Karpas-422 (cell line): ENCODE measurements around the gene DND1. TPM values are rescaled to one million over a fixed set of nuclear protein-coding genes. Genes with fewer than 3 reads are reported as not detected.
"Not testable (repeated sequence)": the region's sequence is repeated elsewhere in the genome, so short reads cannot be mapped to it uniquely, and the experiment has no call there.

Experiments used
- DNase-seq: peaks from one replicate; pipeline ENCODE4 v3.0.0-alpha.2; 2015
- H2AFZ ChIP-seq: fragments of 200-600 bp; sonication (generic); 2 replicates; pipeline ENCODE4 v1.6.1; 2014; ENCODE audit warnings: antibody characterized with exemption, low read length, mixed read lengths
- H3K27ac ChIP-seq: fragments of 200-600 bp; sonication (generic); 2 replicates; pipeline ENCODE4 v1.5.1; 2014; ENCODE audit warnings: mild to moderate bottlenecking, low read length, moderate library complexity
- H3K27me3 ChIP-seq: fragments of 200-600 bp; sonication (generic); 2 replicates; pipeline ENCODE4 v1.6.1; 2014; ENCODE audit warnings: low read length, mixed read lengths
- H3K36me3 ChIP-seq: fragments of 200-600 bp; sonication (generic); 2 replicates; pipeline ENCODE4 v1.6.1; 2014; ENCODE audit warnings: low read length, mixed read lengths; ENCODE audit not compliant: insufficient read depth
- H3K4me1 ChIP-seq: fragments of 200-600 bp; sonication (generic); 2 replicates; pipeline ENCODE4 v1.6.1; 2014; ENCODE audit warnings: mild to moderate bottlenecking, low read length, mixed read lengths
- H3K4me2 ChIP-seq: fragments of 200-600 bp; sonication (generic); 2 replicates; pipeline ENCODE4 v1.6.1; 2014; ENCODE audit warnings: low read length, low read depth, mild to moderate bottlenecking; ENCODE audit not compliant: poor library complexity, severe bottlenecking
- H3K4me3 ChIP-seq: fragments of 200-600 bp; sonication (generic); 2 replicates; pipeline ENCODE4 v1.5.1; 2014; ENCODE audit warnings: mild to moderate bottlenecking, antibody characterized with exemption, low read length, mixed read lengths
- H3K79me2 ChIP-seq: fragments of 200-600 bp; sonication (generic); 2 replicates; pipeline ENCODE4 v1.6.1; 2014; ENCODE audit warnings: mild to moderate bottlenecking, low read length, mixed read lengths
- H3K9ac ChIP-seq: fragments of 200-600 bp; sonication (generic); 2 replicates; pipeline ENCODE4 v1.6.0; 2014; ENCODE audit warnings: low read length
- H3K9me2 ChIP-seq: fragments of 200-600 bp; sonication (generic), shearing (Covaris generic); replicated peaks from 2 replicates; pipeline ENCODE4 v1.6.0; 2014; ENCODE audit warnings: mild to moderate bottlenecking, low read length, moderate library complexity; ENCODE audit not compliant: insufficient read depth
- H3K9me3 ChIP-seq: fragments of 300-700, 200-600 bp; sonication (generic); 2 replicates; pipeline ENCODE4 v1.6.1; 2014; ENCODE audit warnings: low read length, mixed read lengths
- H4K20me1 ChIP-seq: fragments of 200-600 bp; sonication (generic); 2 replicates; pipeline ENCODE4 v1.6.1; 2014; ENCODE audit warnings: mild to moderate bottlenecking, antibody characterized with exemption, low read length, low read depth; ENCODE audit not compliant: insufficient read depth
- total RNA-seq: library from RNA; depleted of rRNA; stranded (reverse); fragments of >200 nt; shearing (Covaris generic); gene quantifications from 2 replicates; pipeline ENCODE4 v1.2.3, GENCODE V29; 2014; ENCODE audit warnings: low replicate concordance

Gene DND1
- total RNA-seq, 1 experiment from 2014 or later = 0.71 TPM

GRCh38 chr5:140678993-140679392 lies 5.6 kb upstream of the DND1 start:
- Histone ChIP-seq H3K9ac (no peak overlapping the region), H3K79me2 (no peaks in the 10 kb centered on the region)
- no peak for DNase-seq

GRCh38 chr5:140677947-140678346 lies 4.6 kb upstream of the DND1 start:
- DNase-seq = no peak
- no peaks in the 10 kb centered on the region for H3K27me3 ChIP-seq
- no peak overlapping the region for H3K4me3 ChIP-seq
- no peaks in the 10 kb centered on the region for H3K9me3 ChIP-seq
- no peaks in the 10 kb centered on the region for H3K4me1 ChIP-seq
- H2AFZ ChIP-seq = no peak overlapping the region
- peaks cover 17% of the 10 kb centered on the region for H3K36me3 ChIP-seq
- no peak overlapping the region for H3K4me2 ChIP-seq
- H3K9ac ChIP-seq = no peak overlapping the region
- no peaks in the 10 kb centered on the region for H3K9me2 ChIP-seq
- H4K20me1 ChIP-seq = no peaks in the 10 kb centered on the region
- no peak overlapping the region for H3K27ac ChIP-seq
- H3K79me2 ChIP-seq = no peaks in the 10 kb centered on the region

More at GRCh38 chr5:140678993-140679392, 5.6 kb upstream of the DND1 start:
- Histone ChIP-seq H3K4me1 (no peaks in the 10 kb centered on the region), H3K4me2 (no peak overlapping the region), H3K27me3 (no peaks in the 10 kb centered on the region), H3K9me2 (no peaks in the 10 kb centered on the region), H3K27ac (no peak overlapping the region), H2AFZ (no peak overlapping the region), H4K20me1 (no peaks in the 10 kb centered on the region), H3K36me3 (peaks cover 20% of the 10 kb centered on the region), H3K9me3 (no peaks in the 10 kb centered on the region), H3K4me3 (no peak overlapping the region)

GRCh38 chr5:140674629-140675028 lies 1.3 kb upstream of the DND1 start:
- no peak overlapping the region for H2AFZ ChIP-seq
- no peaks in the 10 kb centered on the region for H3K4me1 ChIP-seq
- no peaks in the 10 kb centered on the region for H3K27me3 ChIP-seq
- no peaks in the 10 kb centered on the region for H3K9me2 ChIP-seq
- H3K4me3 ChIP-seq = no peak overlapping the region
- no peak overlapping the region for H3K9ac ChIP-seq
- no peak overlapping the region for H3K27ac ChIP-seq
- H3K4me2 ChIP-seq = no peak overlapping the region
- peaks cover 3% of the 10 kb centered on the region; the same call in 1 of the 2 replicates for H3K79me2 ChIP-seq
- no peaks in the 10 kb centered on the region for H4K20me1 ChIP-seq
- no peak for DNase-seq
- H3K36me3 ChIP-seq = peaks cover 20% of the 10 kb centered on the region
- no peaks in the 10 kb centered on the region for H3K9me3 ChIP-seq

- Histone ChIP-seq H3K79me2 (peaks cover 3% of the 10 kb centered on the region; the same call in 1 of the 2 replicates), H2AFZ (no peak overlapping the region), H4K20me1 (no peaks in the 10 kb centered on the region), H3K27me3 (no peaks in the 10 kb centered on the region), H3K4me2 (no peak overlapping the region), H3K9me2 (no peaks in the 10 kb centered on the region), H3K9me3 (no peaks in the 10 kb centered on the region), H3K9ac (no peak overlapping the region), H3K27ac (no peak overlapping the region), H3K4me1 (no peaks in the 10 kb centered on the region), H3K36me3 (peaks cover 24% of the 10 kb centered on the region), H3K4me3 (no peak overlapping the region)
- DNase-seq = no peak
Measured at GRCh38 chr5:140674211-140674610, 835 bp upstream of the DND1 start.

GRCh38 chr5:140672455-140673186 lies 755 bp downstream of the DND1 start:
- Histone ChIP-seq H3K36me3 (peaks cover 35% of the 10 kb centered on the region), H3K9me2 (no peaks in the 10 kb centered on the region), H3K4me3 (no peak overlapping the region), H3K9me3 (no peaks in the 10 kb centered on the region), H2AFZ (no peak overlapping the region), H3K27ac (no peak overlapping the region), H3K79me2 (peaks cover 17% of the 10 kb centered on the region), H4K20me1 (0 out of 2 replicates have a peak, but pooled peaks cover 2% of the 10 kb centered on the region), H3K27me3 (no peaks in the 10 kb centered on the region), H3K9ac (no peak overlapping the region), H3K4me2 (no peak overlapping the region), H3K4me1 (no peaks in the 10 kb centered on the region)
- no peak for DNase-seq

GRCh38 chr5:140671472-140672125 lies 1.8 kb downstream of the DND1 start:
- peaks cover 45% of the 10 kb centered on the region for H3K36me3 ChIP-seq
- peaks cover 4% of the 10 kb centered on the region for H3K4me1 ChIP-seq
- H3K27me3 ChIP-seq = no peaks in the 10 kb centered on the region
- peaks cover 27% of the 10 kb centered on the region for H3K79me2 ChIP-seq
- H3K9me3 ChIP-seq = no peaks in the 10 kb centered on the region
- H4K20me1 ChIP-seq = peaks cover 4% of the 10 kb centered on the region; the same call in 1 of the 2 replicates
- no peak for DNase-seq
- H3K9me2 ChIP-seq = no peaks in the 10 kb centered on the region
- no peak overlapping the region for H3K27ac ChIP-seq
- no peak overlapping the region for H3K4me2 ChIP-seq
- H2AFZ ChIP-seq = no peak overlapping the region
- no peak overlapping the region for H3K9ac ChIP-seq
- H3K4me3 ChIP-seq = no peak overlapping the region

GRCh38 chr5:140671035-140671434 lies 2.3 kb downstream of the DND1 start:
- H3K4me1 ChIP-seq, H3K9me2 ChIP-seq, H2AFZ ChIP-seq, H4K20me1 ChIP-seq, H3K9me3 ChIP-seq, H3K27me3 ChIP-seq, H3K9ac ChIP-seq, H3K4me3 ChIP-seq, H3K4me2 ChIP-seq, H3K27ac ChIP-seq, DNase-seq: not testable (repeated sequence)
- Histone ChIP-seq H3K79me2 (peaks cover 33% of the 10 kb centered on the region), H3K36me3 (peaks cover 49% of the 10 kb centered on the region)

GRCh38 chr5:140664359-140665119 lies 8.8 kb downstream of the DND1 start, which contains the start of gene WDR55:
Gene WDR55, plus strand, starts transcription at chr5:140664904. Its CDS starts 9 bp downstream, at chr5:140664913.
- H3K9me3 ChIP-seq = no peaks in the 10 kb centered on the region

More at GRCh38 chr5:140664359-140665119, 8.8 kb downstream of the DND1 start, which contains the start of gene WDR55:
- H3K4me1 ChIP-seq = peaks cover 22% of the 10 kb centered on the region
- H3K79me2 ChIP-seq = peaks cover 44% of the 10 kb centered on the region
- peak; percentile 97 for DNase-seq
- peak within 1 kb of the TSS; percentile 81 for H3K4me3 ChIP-seq
- H3K4me2 ChIP-seq = peak within 1 kb of the TSS; percentile 74
- H3K27ac ChIP-seq = no peak within 1 kb of the TSS
- H4K20me1 ChIP-seq = peaks cover 7% of the 10 kb centered on the region; the same call in 1 of the 2 replicates
- H3K27me3 ChIP-seq = no peaks in the 10 kb centered on the region
- peaks cover 55% of the 10 kb centered on the region for H3K36me3 ChIP-seq
- H3K9me2 ChIP-seq = no peaks in the 10 kb centered on the region
- peak within 1 kb of the TSS; percentile 88 for H3K9ac ChIP-seq
- H2AFZ ChIP-seq = peak within 1 kb of the TSS; percentile 69; the same call in 1 of the 2 replicates
